Keratinocyte (primary cell): ENCODE results near the gene MIA. TPM values are rescaled to one million over a fixed set of nuclear protein-coding genes. Genes with fewer than 3 reads are reported as not detected.
A peak's percentile ranks its signal among the peaks of the same experiment; 100 is the strongest.

Source experiments
- DNase-seq: peaks from one replicate; pipeline ENCODE4 v3.0.0-alpha.2; 2011; ENCODE audit warnings: low read depth, missing footprints, low spot score
- FAIRE-seq: peaks from 2 replicates; lab custom pipeline; 2011; peaks lifted over from hg19 to GRCh38; lab: Jason Lieb, UNC
- H2AFZ ChIP-seq: 2 replicates; pipeline ENCODE4 v1.6.0; 2012; ENCODE audit warnings: low read length, control low read depth, inconsistent platforms; ENCODE audit not compliant: control insufficient read depth
- H3K27ac ChIP-seq: 2 replicates; pipeline ENCODE4 v1.5.1; 2011; ENCODE audit warnings: low read length; ENCODE audit not compliant: control insufficient read depth, insufficient read depth
- H3K27me3 ChIP-seq: 3 replicates; pipeline ENCODE4 v1.6.0; 2011; ENCODE audit warnings: low read length; ENCODE audit not compliant: control insufficient read depth, insufficient read depth; ENCODE audit errors: extremely low read depth
- H3K36me3 ChIP-seq, 2 experiments: 2 replicates in 1 of 2; 3 replicates in 1 of 2; pipeline ENCODE4 v1.5.1; 2011; ENCODE audit warnings: low read length in 2 of 2, mild to moderate bottlenecking in 1 of 2; ENCODE audit not compliant: control insufficient read depth in 2 of 2, insufficient read depth in 2 of 2; ENCODE audit errors: extremely low read depth in 1 of 2
- H3K4me1 ChIP-seq: 3 replicates; pipeline ENCODE4 v1.5.1; 2011; ENCODE audit warnings: low read length; ENCODE audit not compliant: control insufficient read depth, insufficient read depth; ENCODE audit errors: extremely low read depth
- H3K4me2 ChIP-seq: 3 replicates; pipeline ENCODE4 v1.6.0; 2011; ENCODE audit warnings: low read depth, low read length; ENCODE audit not compliant: control insufficient read depth, insufficient read depth; ENCODE audit errors: extremely low read depth
- H3K4me3 ChIP-seq, 3 experiments: fragments of 200-600 bp in 1 of 3; sonication (generic) in 1 of 3; 2 replicates in 2 of 3; 3 replicates in 1 of 3; pipeline ENCODE4 v1.5.1; 2011 to 2016; ENCODE audit warnings: low read length in 3 of 3, mild to moderate bottlenecking in 3 of 3, control low read depth in 2 of 3, inconsistent platforms in 1 of 3, low read depth in 1 of 3, mixed read lengths in 1 of 3, mixed run types in 1 of 3, moderate library complexity in 1 of 3; ENCODE audit not compliant: control insufficient read depth in 2 of 3, insufficient read depth in 2 of 3; ENCODE audit errors: extremely low read depth in 1 of 3
- H3K79me2 ChIP-seq: 2 replicates; pipeline ENCODE4 v1.6.0; 2012; ENCODE audit warnings: low read length; ENCODE audit not compliant: control insufficient read depth, insufficient read depth
- H3K9ac ChIP-seq: 3 replicates; pipeline ENCODE4 v1.6.0; 2011; ENCODE audit warnings: low read length; ENCODE audit not compliant: control insufficient read depth, insufficient read depth; ENCODE audit errors: extremely low read depth
- H3K9me1 ChIP-seq: 3 replicates; pipeline ENCODE4 v1.6.0; 2011; ENCODE audit warnings: low read length; ENCODE audit not compliant: control insufficient read depth, insufficient read depth; ENCODE audit errors: extremely low read depth
- H3K9me3 ChIP-seq: 2 replicates; pipeline ENCODE4 v1.5.1; 2012; ENCODE audit warnings: low read depth, low read length; ENCODE audit not compliant: control insufficient read depth
- H4K20me1 ChIP-seq: 3 replicates; pipeline ENCODE4 v1.6.0; 2011; ENCODE audit warnings: low read length; ENCODE audit not compliant: control insufficient read depth, insufficient read depth; ENCODE audit errors: extremely low read depth
- EZH2 ChIP-seq: IDR thresholded peaks from one replicate; pipeline ENCODE4 v1.6.1; 2012; ENCODE audit warnings: inconsistent platforms, mild to moderate bottlenecking, low read length, moderate library complexity
- dilution Hi-C: fragments of 300-500 bp; cut with MboI; formaldehyde crosslinking; loops from one replicate; pipeline ENCODE4 v1.7.0; 2020; ENCODE audit warnings: low sequenced_read_pairs; ENCODE audit not compliant: extremely low pct_ligation_motif_present
- polyA plus RNA-seq, 5 experiments: library from polyadenylated mRNA; depleted of rRNA in 3 of 5; stranded (reverse) in 3 of 5; stranded (forward) in 1 of 5; unstranded in 1 of 5; fragments of >200 nt; gene quantifications; 1 replicate in 1 of 5; 2 replicates in 3 of 5; 3 replicates in 1 of 5; pipeline versions ENCODE4 v1.2.1 to v1.2.3, GENCODE V29; 2011 to 2012; ENCODE audit warnings: missing spikeins in 2 of 5, low read depth in 1 of 5, low replicate concordance in 1 of 5
- TF ChIP-seq, protein P1 (sequence below), 3 experiments: IDR thresholded peaks in 1 of 3; conservative IDR thresholded peaks in 1 of 3; optimal IDR thresholded peaks in 1 of 3; 2 replicates in 2 of 3; 3 replicates in 1 of 3; pipeline versions ENCODE3 to v1.5.1; 2011; ENCODE audit warnings: low read length in 3 of 3, mild to moderate bottlenecking in 3 of 3, moderate library complexity in 2 of 3, control low read depth in 1 of 3, inconsistent platforms in 1 of 3; ENCODE audit not compliant: insufficient read depth in 2 of 3; ENCODE audit errors: extremely low read depth in 1 of 3

MIA gene
- polyA plus RNA-seq, 1 donor (not counting 4 experiments of a cell fraction or from before 2014, with no cell fraction given): 3.4 TPM

DNA sequence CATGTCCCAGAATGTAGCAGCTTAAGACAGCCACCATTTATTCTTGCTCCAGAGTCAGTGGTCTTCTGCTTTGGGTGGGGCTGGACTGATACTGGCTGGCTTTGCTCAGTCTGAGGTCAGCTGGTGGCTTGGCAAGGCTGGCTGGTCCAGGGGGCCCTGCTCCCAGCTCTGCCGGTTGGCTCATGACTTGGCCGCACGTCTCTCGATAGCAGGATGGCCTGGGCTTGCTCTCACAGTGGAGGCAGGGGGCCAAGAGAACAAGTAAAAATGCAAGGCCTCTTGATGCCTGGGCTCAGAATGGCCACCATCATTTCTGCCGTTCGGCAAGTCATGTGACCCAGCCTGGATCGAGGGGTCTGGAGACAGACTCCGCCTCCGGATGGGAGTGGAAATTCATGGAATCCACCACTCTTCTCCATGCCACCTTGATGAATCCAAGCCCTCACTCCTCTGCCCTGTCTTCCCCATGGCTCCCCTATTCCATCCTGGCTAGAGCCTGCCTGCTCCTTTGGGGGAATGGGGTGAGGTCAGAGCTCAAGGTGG lies 38.1 kb upstream of the MIA start:
- no peak overlapping the region for H3K4me3 ChIP-seq
- no peaks in the 10 kb centered on the region for H4K20me1 ChIP-seq
- H2AFZ ChIP-seq: no peak overlapping the region
- no peak overlapping the region for H3K4me2 ChIP-seq
- TF ChIP-seq, protein P1, sequence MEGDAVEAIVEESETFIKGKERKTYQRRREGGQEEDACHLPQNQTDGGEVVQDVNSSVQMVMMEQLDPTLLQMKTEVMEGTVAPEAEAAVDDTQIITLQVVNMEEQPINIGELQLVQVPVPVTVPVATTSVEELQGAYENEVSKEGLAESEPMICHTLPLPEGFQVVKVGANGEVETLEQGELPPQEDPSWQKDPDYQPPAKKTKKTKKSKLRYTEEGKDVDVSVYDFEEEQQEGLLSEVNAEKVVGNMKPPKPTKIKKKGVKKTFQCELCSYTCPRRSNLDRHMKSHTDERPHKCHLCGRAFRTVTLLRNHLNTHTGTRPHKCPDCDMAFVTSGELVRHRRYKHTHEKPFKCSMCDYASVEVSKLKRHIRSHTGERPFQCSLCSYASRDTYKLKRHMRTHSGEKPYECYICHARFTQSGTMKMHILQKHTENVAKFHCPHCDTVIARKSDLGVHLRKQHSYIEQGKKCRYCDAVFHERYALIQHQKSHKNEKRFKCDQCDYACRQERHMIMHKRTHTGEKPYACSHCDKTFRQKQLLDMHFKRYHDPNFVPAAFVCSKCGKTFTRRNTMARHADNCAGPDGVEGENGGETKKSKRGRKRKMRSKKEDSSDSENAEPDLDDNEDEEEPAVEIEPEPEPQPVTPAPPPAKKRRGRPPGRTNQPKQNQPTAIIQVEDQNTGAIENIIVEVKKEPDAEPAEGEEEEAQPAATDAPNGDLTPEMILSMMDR (optimal IDR thresholded peaks at IDR 0.05 in 1 of 3, IDR thresholded peaks at IDR 0.05 in 1 of 3, conservative IDR thresholded peaks at IDR 0.05 in 1 of 3; ENCODE audit: extremely low read depth in 1 of 3, insufficient read depth in 2 of 3, low read length in 3 of 3): no peak
- TF ChIP-seq EZH2: no peak
- H3K27ac ChIP-seq: no peak overlapping the region
- FAIRE-seq (no peak), DNase-seq (no peak)
- H3K9me1 ChIP-seq: no peaks in the 10 kb centered on the region
- no peaks in the 10 kb centered on the region for H3K9me3 ChIP-seq
- peaks cover 11% of the 10 kb centered on the region for H3K4me1 ChIP-seq
- dilution Hi-C loops: no loop called here
- H3K36me3 ChIP-seq: peaks cover 40 to 61% of the 10 kb centered on the region in 2 experiments
- H3K9ac ChIP-seq: no peak overlapping the region
- H3K79me2 ChIP-seq: no peaks in the 10 kb centered on the region
- H3K27me3 ChIP-seq: no peaks in the 10 kb centered on the region

DNA sequence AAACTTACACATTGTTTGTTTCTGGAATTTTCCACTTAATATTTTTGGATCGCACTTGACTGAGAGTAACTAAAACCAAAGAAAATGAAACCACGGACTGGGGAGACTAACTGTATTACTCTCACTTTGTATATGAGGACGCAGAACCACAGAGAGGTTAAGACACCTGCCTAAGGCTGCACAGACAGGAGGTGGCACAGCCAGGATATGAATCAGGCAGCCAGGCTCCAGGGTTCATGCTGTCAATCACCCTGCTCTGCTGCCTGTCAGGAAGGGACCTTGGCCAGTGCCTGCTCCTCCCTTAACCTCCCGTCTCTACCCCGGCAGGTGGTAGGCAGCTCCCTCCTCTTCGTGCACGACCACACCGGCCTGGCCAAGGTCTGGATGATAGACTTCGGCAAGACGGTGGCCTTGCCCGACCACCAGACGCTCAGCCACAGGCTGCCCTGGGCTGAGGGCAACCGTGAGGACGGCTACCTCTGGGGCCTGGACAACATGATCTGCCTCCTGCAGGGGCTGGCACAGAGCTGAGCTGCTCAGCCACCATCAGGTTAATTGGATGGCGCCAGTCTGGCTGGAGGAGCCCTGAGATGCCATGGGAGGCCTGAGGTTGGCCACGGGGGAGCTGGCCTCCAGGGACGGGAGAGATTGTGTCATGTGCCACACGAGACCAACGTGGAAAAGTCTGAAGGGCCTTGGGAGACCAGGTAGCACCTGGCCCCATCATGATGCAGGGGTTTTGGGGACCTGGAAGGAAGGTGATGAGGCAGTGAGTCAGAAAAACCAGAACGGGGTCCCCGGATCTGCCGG lies 36.1 kb upstream of the MIA start:
- H3K36me3 ChIP-seq: peaks cover 26 to 46% of the 10 kb centered on the region in 2 experiments
- no peak overlapping the region for H3K9ac ChIP-seq
- no peak overlapping the region for H3K4me2 ChIP-seq
- peaks cover 10% of the 10 kb centered on the region for H3K4me1 ChIP-seq
- no peaks in the 10 kb centered on the region for H3K9me1 ChIP-seq
- TF ChIP-seq, protein P1 (optimal IDR thresholded peaks at IDR 0.05 in 1 of 3, IDR thresholded peaks at IDR 0.05 in 1 of 3, conservative IDR thresholded peaks at IDR 0.05 in 1 of 3; ENCODE audit: extremely low read depth in 1 of 3, insufficient read depth in 2 of 3, low read length in 3 of 3): no peak
- no peak for TF ChIP-seq EZH2
- no peak overlapping the region for H2AFZ ChIP-seq
- FAIRE-seq (peak; percentile 13), DNase-seq (no peak)
- no peaks in the 10 kb centered on the region for H3K27me3 ChIP-seq
- H3K9me3 ChIP-seq: no peaks in the 10 kb centered on the region
- dilution Hi-C loops: no loop called here
- no peak overlapping the region for H3K27ac ChIP-seq
- H4K20me1 ChIP-seq: no peaks in the 10 kb centered on the region
- no peaks in the 10 kb centered on the region for H3K79me2 ChIP-seq
- H3K4me3 ChIP-seq: no peak overlapping the region
